HepG2 (cell line): ENCODE data around the gene AMZ1. TPM values are rescaled to one million over a fixed set of nuclear protein-coding genes. Genes with fewer than 3 reads are reported as not detected.

Experiments
- ARNTL ChIP-seq: sonication (generic); formaldehyde crosslinking; IDR thresholded peaks from 2 replicates; pipeline ENCODE4 v1.4.0; 2020; ENCODE audit warnings: mild to moderate bottlenecking, missing genetic modification reagents
- FOXO1 ChIP-seq: sonication (generic); formaldehyde crosslinking; IDR thresholded peaks from 2 replicates; pipeline ENCODE4 v1.4.0; 2020; ENCODE audit warnings: missing genetic modification reagents
- HHEX ChIP-seq: IDR thresholded peaks from 2 replicates; pipeline ENCODE4 v1.6.1; 2016; ENCODE audit warnings: control low read depth
- LCORL ChIP-seq, 2 experiments: fragments of 450-650 bp in 1 of 2; sonication (generic) in 1 of 2; formaldehyde crosslinking in 1 of 2; IDR thresholded peaks; 2 replicates each; pipeline versions ENCODE4 v1.5.0 to v1.6.1; 2017 to 2020; ENCODE audit warnings: antibody characterized with exemption in 1 of 2, missing genetic modification reagents in 1 of 2
- MAFF ChIP-seq: IDR thresholded peaks from 2 replicates; pipeline ENCODE4 v1.6.1; 2011; ENCODE audit warnings: low read depth, low read length, improper control_type of control experiment
- PLSCR1 ChIP-seq: sonication (generic); formaldehyde crosslinking; IDR thresholded peaks from 2 replicates; pipeline ENCODE4 v1.5.0; 2020; ENCODE audit warnings: missing genetic modification reagents, mild to moderate bottlenecking, borderline replicate concordance
- POGK ChIP-seq: sonication (generic); formaldehyde crosslinking; conservative IDR thresholded peaks from 2 replicates; pipeline ENCODE4 v1.8.0; 2022; ENCODE audit warnings: mild to moderate bottlenecking, moderate library complexity, missing genetic modification reagents
- ZBTB7B ChIP-seq: sonication (generic); formaldehyde crosslinking; IDR thresholded peaks from 2 replicates; pipeline ENCODE4 v1.4.0; 2020; ENCODE audit warnings: missing genetic modification reagents
- ZNF33A ChIP-seq: sonication (generic); formaldehyde crosslinking; IDR thresholded peaks from 2 replicates; pipeline ENCODE4 v1.5.1; 2020; ENCODE audit warnings: missing genetic modification reagents, mild to moderate bottlenecking, moderate library complexity, borderline replicate concordance
- ZNF639 ChIP-seq: conservative IDR thresholded peaks from 2 replicates; pipeline ENCODE4 v1.6.1; 2018; ENCODE audit warnings: missing genetic modification reagents
- ZNF883 ChIP-seq: sonication (generic); formaldehyde crosslinking; IDR thresholded peaks from 2 replicates; pipeline ENCODE4 v1.5.1; 2020; ENCODE audit warnings: mild to moderate bottlenecking, missing genetic modification reagents; ENCODE audit errors: not compliant biosample characterization
- polyA plus RNA-seq, 8 experiments: library from polyadenylated mRNA; depleted of rRNA in 3 of 8; stranded (reverse) in 7 of 8; unstranded in 1 of 8; fragments of >200 nt; fragmentation: Illumina TruSeq in 4 of 8; extraction: Trizol in 4 of 8; gene quantifications; 2 replicates each; pipeline versions ENCODE4 v1.2.1 to v1.2.3, GENCODE V29; 2011 to 2016; ENCODE audit warnings: low read depth in 4 of 8, missing spikeins in 1 of 8, mixed read lengths in 1 of 8; ENCODE audit not compliant: insufficient read depth in 1 of 8
- total RNA-seq, 5 experiments: library from RNA; depleted of rRNA; stranded (reverse); fragments of >200 nt; fragmentation: Illumina TruSeq; extraction: Trizol; gene quantifications; 2 replicates each; pipeline ENCODE4 v1.2.3, GENCODE V29; 2016; ENCODE audit warnings: low read depth in 1 of 5
- TF ChIP-seq, protein P1 (sequence below): sonication (generic); formaldehyde crosslinking; conservative IDR thresholded peaks from 2 replicates; pipeline ENCODE4 v1.8.0; 2022; ENCODE audit warnings: missing genetic modification reagents
- TF ChIP-seq, protein P2 (sequence below), 2 experiments: sonication (generic) in 1 of 2; formaldehyde crosslinking in 1 of 2; IDR thresholded peaks; 2 replicates each; pipeline versions ENCODE4 v1.4.0 to v1.6.1; 2016 to 2020; ENCODE audit warnings: borderline replicate concordance in 1 of 2, low read depth in 1 of 2, mild to moderate bottlenecking in 1 of 2, missing genetic modification reagents in 1 of 2
- TF ChIP-seq, protein P3 (sequence below): sonication (generic); formaldehyde crosslinking; IDR thresholded peaks from 2 replicates; pipeline ENCODE4 v1.9.0; 2021; ENCODE audit warnings: missing genetic modification reagents, borderline replicate concordance

The AMZ1 gene
- total and polyA plus RNA-seq, 2 of the 13 experiments (the other 11 are each of a cell fraction or from before 2014, with no cell fraction given), result 0.03 TPM; not detected in 1

DNA sequence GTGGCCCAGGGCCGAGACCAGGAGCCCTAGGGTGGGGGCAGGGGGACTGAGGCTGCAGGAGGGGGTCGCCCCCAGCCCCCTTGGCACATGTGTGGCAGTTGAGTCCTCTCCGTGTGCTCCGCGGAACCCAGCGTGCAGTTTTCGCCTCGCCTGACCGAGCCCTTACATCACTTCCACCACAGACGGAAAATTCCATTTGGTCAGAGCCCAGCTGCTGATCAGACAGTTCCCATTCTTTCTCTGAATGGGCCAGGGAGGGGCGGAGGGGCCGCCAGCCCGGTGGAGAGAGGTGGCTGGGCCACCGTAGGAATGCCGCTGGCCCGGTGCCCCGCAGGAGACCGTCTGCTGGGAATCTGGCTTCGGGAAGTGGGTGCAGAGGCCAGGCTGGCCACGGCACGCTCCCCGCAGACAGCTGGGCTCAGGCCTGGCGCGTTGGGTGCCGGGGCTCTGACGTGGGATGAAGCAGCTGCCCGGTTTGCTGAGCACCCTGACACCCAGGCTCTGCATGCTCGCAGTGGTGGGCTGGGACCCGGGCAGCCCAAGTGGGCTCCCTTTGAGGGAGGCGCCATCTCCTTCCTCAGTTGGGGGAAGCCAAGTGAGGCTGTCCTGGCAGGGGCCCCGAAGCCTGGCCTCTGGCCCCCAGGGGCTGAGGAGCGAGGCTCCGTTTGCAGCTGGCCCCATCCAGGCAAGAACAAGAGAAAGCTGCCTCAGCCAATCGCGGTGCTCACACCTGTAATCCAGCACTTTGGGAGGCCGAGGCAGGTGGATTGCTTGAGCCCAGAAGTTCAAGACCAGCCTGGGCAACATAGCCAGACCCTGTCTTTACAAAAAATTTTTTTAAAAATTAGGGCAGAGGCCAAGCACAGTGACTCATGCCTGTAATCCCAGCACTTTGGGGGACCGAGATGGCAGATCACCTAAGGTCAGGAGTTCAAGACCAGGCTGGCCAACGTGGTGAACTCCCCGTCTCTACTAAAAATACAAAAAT is 46.3 kb upstream of the AMZ1 start (continued):
- peak; percentile 67; the same call in 1 of the 2 replicates for TF ChIP-seq MAFF
- TF ChIP-seq PLSCR1 (CRISPR knock-in tag), result no peak
- TF ChIP-seq POGK (CRISPR knock-in tag), result peak; percentile 19; the same call in 1 of the 2 replicates
- TF ChIP-seq ZNF639 (CRISPR knock-in tag), result peak; percentile 60; the same call in 1 of the 2 replicates
- TF ChIP-seq, protein P1, sequence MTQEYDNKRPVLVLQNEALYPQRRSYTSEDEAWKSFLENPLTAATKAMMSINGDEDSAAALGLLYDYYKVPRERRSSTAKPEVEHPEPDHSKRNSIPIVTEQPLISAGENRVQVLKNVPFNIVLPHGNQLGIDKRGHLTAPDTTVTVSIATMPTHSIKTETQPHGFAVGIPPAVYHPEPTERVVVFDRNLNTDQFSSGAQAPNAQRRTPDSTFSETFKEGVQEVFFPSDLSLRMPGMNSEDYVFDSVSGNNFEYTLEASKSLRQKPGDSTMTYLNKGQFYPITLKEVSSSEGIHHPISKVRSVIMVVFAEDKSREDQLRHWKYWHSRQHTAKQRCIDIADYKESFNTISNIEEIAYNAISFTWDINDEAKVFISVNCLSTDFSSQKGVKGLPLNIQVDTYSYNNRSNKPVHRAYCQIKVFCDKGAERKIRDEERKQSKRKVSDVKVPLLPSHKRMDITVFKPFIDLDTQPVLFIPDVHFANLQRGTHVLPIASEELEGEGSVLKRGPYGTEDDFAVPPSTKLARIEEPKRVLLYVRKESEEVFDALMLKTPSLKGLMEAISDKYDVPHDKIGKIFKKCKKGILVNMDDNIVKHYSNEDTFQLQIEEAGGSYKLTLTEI (CRISPR knock-in tag), result no peak
- TF ChIP-seq ARNTL (CRISPR knock-in tag), result no peak
- peak; percentile 14 for TF ChIP-seq ZNF883 (CRISPR knock-in tag)
- TF ChIP-seq ZBTB7B (CRISPR knock-in tag), result peak; percentile 64; the same call in 1 of the 2 replicates
- TF ChIP-seq, protein P2, sequence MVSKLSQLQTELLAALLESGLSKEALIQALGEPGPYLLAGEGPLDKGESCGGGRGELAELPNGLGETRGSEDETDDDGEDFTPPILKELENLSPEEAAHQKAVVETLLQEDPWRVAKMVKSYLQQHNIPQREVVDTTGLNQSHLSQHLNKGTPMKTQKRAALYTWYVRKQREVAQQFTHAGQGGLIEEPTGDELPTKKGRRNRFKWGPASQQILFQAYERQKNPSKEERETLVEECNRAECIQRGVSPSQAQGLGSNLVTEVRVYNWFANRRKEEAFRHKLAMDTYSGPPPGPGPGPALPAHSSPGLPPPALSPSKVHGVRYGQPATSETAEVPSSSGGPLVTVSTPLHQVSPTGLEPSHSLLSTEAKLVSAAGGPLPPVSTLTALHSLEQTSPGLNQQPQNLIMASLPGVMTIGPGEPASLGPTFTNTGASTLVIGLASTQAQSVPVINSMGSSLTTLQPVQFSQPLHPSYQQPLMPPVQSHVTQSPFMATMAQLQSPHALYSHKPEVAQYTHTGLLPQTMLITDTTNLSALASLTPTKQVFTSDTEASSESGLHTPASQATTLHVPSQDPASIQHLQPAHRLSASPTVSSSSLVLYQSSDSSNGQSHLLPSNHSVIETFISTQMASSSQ (IDR thresholded peaks at IDR 0.05; ENCODE audit: low read depth), result no peak
- TF ChIP-seq, protein P2 (CRISPR knock-in tag; IDR thresholded peaks at IDR 0.05; ENCODE audit: borderline replicate concordance), result peak; percentile 54; the same call in 1 of the 2 replicates
- TF ChIP-seq FOXO1 (CRISPR knock-in tag), result no peak; the same call in 1 of the 2 replicates
- TF ChIP-seq LCORL (IDR thresholded peaks at IDR 0.05), result no peak
- peak; percentile 79; the same call in 1 of the 2 replicates for TF ChIP-seq LCORL (CRISPR knock-in tag; IDR thresholded peaks at IDR 0.05)
- no peak for TF ChIP-seq ZNF33A (CRISPR knock-in tag)
- no peak for TF ChIP-seq HHEX (CRISPR knock-in tag)
- TF ChIP-seq, protein P3, sequence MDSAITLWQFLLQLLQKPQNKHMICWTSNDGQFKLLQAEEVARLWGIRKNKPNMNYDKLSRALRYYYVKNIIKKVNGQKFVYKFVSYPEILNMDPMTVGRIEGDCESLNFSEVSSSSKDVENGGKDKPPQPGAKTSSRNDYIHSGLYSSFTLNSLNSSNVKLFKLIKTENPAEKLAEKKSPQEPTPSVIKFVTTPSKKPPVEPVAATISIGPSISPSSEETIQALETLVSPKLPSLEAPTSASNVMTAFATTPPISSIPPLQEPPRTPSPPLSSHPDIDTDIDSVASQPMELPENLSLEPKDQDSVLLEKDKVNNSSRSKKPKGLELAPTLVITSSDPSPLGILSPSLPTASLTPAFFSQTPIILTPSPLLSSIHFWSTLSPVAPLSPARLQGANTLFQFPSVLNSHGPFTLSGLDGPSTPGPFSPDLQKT (CRISPR knock-in tag), result no peak
